Stimulated activated CD4-positive, alpha-beta T cell treated with anti-CD3 and anti-CD28 coated beads, Interleukin-1b, Interleukin-23, amount 100 ng/mL, for 24 hours (primary cell): ENCODE data around the gene EP300.
A peak's percentile ranks its signal among the peaks of the same experiment; 100 is the strongest.
"Not testable (repeated sequence)": the region's sequence is repeated elsewhere in the genome, so short reads cannot be mapped to it uniquely, and the experiment has no call there.

Experiments used
- DNase-seq, 4 experiments: peaks; one replicate each; pipeline ENCODE4 v3.0.0-alpha.2; 2020; ENCODE audit warnings: low read depth in 4 of 4, low spot score in 1 of 4

Gene EP300

DNA sequence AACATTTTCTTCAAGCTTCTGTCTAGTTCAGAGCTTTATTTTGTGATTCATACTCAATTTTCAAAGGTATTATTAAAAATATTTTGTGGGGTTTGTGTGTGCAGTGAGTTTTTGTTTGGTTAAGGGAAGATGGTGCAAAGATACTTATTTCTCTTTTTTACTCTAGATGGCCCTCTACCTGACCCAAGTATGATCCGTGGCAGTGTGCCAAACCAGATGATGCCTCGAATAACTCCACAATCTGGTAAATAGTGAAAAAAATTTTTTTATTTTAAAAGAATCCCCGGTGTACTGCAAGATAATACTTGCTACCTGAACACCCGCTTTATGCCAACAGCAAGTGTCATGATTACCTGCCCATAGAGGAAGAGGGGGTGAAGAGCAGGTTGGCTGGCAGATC lies 54.2 kb downstream of the EP300 start:
- DNase-seq = no peak

DNA sequence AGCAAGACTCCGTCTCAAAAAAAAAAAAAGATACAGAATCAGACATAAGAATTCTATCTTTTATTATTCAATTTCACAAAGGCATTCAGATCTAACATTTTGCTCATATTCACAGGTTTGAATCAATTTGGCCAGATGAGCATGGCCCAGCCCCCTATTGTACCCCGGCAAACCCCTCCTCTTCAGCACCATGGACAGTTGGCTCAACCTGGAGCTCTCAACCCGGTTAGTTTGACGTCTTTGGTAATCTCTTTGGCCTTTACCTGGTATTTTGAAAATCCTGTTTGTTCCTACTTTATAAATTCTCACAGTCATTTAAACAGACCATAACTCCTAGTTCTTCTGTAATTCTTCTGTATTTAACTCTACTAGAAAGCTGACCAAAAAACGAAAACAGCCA lies 55.3 kb downstream of the EP300 start:
- DNase-seq = no peak

DNA sequence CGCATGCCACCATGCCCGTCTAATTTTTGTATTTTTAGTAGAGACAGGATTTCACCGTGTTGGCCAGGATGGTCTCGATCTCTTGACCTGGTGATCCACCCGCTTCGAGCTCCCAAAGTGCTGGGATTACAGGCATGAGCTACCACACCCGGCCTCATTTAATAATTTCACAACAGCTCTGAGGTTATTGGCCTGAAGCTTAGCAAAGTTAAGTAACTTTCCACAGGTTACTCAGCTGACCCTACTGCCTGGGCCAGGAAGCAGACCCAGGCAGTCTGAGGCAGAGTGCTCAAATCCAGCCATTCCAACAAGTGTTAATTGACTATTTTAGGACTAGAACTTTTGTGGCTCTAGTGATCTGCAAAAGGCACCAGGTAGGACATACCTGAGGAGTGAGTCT lies 60.5 kb downstream of the EP300 start:
- no peak for DNase-seq

DNA sequence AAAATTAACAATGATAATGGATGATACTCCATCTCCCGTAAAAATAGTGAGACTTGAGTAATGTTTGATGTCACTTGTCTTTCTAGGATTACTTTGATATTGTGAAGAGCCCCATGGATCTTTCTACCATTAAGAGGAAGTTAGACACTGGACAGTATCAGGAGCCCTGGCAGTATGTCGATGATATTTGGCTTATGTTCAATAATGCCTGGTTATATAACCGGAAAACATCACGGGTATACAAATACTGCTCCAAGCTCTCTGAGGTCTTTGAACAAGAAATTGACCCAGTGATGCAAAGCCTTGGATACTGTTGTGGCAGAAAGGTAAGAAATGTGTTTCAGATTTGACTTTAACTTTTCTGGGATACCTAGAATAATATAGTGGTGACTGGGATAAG lies 64.7 kb downstream of the EP300 start:
- DNase-seq = no peak

DNA sequence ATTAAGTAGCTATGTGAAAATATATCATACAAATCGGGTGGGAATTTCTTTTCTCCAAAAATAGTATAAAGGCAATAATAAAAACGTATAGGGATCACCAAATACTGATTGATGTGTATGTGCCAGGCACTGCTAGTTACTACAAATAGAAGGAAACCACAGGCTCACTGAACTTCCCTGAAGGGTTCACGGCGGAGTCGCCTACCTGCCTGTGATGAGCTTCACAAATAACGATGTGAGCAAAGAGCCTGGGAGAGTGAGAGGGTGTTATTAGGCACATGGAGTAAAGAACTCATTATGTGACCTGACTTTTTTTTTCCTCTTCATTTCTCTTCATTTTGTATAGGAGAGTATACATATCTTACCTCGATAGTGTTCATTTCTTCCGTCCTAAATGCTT lies 76.8 kb downstream of the EP300 start:
- no peak for DNase-seq

DNA sequence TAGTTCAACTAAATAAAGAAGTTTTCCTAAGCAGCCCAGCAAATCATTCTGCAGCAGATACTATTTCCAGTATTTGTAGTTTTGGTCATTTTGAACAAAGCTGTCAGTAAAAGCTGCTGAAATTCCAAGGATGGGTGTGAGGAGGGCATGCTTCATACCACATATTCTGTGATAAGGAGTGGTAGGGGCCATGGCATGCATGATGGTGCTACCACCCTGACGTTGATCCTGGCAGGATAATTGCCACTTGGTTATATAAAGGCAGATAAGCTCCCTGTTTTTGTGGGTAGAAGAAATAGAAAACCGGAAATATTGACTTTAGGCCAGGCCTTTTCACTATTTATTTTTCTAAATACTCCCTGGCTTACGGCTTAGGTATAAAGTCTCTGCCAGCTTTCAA lies 79.6 kb downstream of the EP300 start:
- DNase-seq = no peak

DNA sequence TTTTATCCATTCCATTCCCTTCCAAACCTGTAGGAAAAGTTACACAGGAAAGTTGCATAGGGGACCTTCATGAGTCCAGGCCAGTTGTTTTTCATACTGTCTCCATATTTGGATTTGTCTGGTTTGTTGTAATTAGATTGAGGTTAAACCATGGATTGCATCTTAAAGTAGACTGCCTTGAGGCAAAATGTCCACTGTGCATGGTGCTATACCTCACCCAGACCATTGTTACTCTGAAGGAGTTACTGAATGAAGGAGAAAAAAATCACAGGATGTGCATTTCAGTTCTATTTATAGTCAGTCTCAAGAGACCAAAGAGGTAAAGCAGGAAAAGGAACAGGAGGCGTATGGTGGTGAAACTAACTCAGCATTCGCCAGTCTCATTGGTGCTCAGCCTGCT lies 83.2 kb downstream of the EP300 start:
- no peak for DNase-seq

DNA sequence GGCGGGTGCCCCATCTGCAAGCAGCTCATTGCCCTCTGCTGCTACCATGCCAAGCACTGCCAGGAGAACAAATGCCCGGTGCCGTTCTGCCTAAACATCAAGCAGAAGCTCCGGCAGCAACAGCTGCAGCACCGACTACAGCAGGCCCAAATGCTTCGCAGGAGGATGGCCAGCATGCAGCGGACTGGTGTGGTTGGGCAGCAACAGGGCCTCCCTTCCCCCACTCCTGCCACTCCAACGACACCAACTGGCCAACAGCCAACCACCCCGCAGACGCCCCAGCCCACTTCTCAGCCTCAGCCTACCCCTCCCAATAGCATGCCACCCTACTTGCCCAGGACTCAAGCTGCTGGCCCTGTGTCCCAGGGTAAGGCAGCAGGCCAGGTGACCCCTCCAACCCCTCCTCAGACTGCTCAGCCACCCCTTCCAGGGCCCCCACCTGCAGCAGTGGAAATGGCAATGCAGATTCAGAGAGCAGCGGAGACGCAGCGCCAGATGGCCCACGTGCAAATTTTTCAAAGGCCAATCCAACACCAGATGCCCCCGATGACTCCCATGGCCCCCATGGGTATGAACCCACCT lies 84.7 kb downstream of the EP300 start:
- no peak for DNase-seq

DNA sequence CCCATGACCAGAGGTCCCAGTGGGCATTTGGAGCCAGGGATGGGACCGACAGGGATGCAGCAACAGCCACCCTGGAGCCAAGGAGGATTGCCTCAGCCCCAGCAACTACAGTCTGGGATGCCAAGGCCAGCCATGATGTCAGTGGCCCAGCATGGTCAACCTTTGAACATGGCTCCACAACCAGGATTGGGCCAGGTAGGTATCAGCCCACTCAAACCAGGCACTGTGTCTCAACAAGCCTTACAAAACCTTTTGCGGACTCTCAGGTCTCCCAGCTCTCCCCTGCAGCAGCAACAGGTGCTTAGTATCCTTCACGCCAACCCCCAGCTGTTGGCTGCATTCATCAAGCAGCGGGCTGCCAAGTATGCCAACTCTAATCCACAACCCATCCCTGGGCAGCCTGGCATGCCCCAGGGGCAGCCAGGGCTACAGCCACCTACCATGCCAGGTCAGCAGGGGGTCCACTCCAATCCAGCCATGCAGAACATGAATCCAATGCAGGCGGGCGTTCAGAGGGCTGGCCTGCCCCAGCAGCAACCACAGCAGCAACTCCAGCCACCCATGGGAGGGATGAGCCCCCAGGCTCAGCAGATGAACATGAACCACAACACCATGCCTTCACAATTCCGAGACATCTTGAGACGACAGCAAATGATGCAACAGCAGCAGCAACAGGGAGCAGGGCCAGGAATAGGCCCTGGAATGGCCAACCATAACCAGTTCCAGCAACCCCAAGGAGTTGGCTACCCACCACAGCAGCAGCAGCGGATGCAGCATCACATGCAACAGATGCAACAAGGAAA lies 85.4 kb downstream of the EP300 start:
- no peak for DNase-seq

DNA sequence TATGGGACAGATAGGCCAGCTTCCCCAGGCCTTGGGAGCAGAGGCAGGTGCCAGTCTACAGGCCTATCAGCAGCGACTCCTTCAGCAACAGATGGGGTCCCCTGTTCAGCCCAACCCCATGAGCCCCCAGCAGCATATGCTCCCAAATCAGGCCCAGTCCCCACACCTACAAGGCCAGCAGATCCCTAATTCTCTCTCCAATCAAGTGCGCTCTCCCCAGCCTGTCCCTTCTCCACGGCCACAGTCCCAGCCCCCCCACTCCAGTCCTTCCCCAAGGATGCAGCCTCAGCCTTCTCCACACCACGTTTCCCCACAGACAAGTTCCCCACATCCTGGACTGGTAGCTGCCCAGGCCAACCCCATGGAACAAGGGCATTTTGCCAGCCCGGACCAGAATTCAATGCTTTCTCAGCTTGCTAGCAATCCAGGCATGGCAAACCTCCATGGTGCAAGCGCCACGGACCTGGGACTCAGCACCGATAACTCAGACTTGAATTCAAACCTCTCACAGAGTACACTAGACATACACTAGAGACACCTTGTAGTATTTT lies 86.1 kb downstream of the EP300 start:
- DNase-seq = no peak

DNA sequence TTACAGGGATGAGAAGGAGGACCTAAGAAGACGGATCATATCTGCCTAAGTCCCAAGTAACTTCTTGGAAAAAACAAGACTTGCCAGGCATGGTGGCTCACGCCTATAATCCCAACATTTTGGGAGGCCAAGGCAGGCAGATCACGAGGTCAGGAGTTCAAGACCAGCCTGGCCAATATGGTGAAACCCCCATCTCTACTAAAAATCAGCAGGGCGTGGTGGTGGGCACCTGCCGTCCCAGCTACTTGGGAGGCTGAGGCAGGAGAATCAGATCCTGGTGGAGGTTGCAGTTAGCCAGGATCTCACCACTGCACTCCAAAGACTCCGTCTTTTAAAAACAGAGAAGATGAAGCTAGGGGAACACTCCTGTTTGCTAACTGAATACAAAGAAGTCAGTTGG lies 88.0 kb downstream of the EP300 start:
- DNase-seq = not testable (repeated sequence)

DNA sequence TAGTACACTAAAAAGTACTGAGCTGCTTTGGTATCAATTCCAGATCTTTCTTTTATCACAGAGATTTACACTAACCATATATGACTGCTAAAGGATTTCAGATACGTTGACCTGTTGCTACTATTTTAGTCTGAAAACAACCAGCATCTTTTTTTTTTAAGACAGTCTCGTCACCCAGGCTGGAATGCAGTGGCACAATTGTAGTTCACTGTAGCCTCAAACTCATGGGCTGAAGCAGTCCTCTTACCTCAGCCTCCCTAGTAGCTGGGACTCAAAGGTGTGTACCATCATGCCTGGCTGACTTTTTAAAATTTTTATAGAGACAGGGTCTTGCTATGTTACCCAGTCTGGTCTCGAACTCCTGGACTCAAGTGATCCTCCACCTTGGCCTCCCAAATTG lies 88.5 kb downstream of the EP300 start:
- DNase-seq = no peak

DNA sequence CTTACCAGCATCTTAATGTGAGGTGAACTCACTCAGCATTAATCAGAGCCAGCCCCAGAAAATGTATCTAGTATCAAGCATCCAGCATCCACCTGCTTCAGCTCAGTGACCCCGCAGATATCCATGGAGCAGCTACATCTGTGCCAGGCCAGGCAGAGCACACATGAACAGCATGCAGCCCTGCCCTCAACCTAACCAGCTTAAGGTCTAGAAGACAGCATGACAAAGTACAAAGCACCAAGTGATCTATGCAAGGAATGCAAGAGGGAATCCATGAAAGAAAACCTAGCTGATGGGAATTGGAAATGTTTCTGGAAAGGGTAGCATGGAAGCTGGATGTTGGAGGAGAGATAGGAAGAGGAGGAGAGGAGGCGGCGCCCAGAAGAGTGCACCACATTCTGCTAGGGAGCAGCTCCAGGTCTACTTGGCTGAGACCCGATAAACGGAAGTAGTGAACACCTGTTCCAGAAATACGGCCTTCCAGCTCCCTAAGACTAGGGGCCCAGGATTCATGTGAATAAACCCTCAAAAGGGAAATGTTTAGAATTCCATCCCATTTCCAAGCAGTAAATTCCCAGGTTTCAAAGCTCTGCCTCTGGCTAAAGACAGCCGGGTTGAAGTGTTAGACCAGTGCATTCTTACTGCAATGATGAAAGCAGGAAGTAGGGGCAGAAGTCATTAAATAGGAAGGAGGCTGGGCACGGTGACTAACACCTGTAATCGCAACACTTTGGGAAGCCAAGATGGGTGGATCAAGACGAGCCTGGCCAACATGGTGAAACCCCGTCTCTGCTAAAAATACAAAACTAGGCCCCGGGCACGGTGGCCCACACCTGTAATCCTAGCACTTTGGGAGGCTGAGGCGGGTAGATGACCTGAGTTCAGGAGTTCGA lies 89.2 kb downstream of the EP300 start:
- DNase-seq = no peak

DNA sequence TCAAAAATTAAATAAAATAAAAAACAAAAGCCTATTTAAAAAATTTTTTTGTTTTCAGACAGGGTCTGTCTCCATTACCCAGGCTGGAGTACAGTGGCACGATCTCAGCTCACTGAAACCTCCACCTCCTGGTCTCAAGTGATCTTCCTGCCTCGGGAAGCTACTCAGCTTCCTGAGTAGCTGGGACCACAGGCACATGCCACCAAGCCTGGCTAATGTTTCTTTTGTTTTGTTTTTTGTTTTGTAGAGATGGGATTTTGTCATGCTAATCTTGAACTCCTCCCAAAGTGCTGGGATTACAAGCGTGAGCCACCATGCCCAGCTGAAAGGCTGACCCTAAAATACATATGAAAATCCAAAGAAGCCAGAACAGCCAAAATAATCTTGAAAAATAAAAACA lies 92.3 kb downstream of the EP300 start:
- DNase-seq = no peak

DNA sequence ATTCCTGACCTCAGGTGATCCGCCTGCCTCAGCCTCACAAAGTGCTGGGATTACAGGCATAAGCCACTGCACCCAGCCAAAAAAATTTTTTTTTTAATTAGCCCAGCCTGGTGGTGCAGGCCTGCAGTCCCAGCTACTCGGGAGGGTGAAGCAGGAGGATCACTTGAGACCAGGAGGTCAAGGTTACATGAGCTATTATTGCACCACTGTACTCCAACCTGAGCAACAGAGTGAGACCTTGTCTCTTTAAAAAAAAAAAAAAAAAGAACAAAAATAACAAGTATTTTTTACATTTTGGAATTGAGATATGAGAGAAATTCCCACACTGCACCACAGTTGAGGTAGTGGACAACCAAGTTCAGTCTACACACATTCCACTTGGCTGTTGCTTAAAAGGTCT lies 99.1 kb downstream of the EP300 start:
- DNase-seq = no peak

DNA sequence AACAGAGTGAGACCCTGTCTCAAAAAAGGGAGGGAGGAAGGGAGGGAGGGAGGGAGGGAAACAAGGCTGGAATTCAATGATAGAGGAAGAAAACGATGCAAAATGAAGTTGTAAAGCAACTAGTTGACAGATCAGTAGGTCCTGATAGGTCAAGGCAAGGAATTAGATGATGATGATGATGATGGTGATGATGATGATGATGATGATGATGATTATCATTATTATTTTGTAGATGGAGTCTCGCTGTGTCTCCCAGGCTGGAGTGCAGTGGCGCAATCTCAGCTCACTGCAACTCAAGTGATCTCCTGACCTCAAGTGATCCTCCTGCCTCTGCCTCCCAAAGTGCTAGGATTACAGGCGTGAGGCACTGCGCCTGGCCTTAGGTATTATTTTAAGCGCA lies 101.4 kb downstream of the EP300 start:
- no peak for DNase-seq

DNA sequence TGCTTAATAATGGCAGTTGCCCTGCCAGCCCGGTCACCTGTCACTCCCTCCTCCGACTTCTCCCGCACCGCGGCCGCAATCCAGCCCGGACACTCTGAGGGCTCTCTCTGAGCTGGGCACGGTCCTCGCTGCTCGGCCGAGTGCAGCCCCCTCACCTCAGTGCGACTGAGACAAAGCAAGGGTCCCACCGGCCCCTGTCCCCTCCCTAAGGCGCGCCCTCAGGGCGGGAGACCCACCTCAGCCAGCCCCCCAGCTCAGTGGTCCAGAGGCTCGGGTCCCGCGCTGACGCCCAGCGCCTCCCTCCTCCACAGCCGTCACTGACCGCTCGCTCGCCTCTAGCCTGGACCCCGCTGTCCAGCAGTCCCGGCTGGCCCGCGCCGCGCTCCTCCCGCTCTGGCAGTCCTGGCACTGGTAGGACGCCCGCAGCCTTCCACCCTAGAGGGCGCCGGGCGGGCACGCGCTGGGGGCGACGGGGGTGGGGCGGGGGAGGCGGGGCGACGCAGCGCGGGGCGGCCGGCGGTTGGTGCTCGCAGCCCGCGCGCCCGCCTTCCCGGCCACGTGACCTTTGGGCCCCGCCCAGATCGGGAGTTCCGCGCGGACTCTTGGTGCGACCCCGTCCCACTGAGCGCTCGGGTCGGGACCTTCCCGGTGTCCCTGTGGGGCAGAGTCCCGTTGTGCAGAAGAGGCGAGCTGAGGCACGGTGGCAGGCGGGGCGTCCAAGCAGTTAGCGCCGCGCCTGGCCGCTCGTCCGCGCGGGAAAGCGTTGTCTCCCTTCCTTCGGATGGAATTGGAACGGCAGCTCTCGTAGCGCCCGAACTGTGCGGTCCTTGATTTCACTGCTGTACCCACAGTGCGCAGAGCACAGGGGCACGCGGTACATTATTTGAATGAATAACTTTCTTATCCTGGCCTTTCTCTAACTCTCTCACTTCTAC lies 104.9 kb downstream of the EP300 start:
- DNase-seq = peak; percentile 59 to 75 (median 73)

DNA sequence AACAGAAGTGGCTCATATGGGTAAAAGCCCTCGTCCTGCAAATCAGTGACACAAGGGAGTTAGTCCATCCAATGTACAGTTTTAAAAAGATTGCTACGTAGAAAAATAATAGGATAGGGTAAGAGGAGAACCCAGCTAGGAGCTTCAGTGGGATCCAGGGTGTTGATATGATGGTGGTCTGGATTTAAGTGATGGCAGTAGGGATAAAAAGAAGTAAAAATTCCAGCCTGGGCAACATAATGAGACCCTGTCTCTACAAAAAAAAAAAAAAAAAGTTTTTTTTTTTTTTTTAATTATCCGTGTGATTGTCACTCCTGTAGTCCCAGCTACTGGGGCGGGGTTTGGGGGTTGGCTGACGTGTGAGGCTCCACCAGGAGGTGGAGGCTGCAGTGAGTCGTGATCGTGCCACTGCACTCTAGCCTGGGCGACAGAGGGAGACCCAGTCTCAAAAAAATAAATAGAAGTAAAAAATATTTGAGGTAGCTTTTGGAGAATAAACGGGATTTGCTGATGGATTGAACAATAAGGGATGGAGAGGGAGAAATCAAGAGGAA lies 105.7 kb downstream of the EP300 start:
- peak in 3 of 4 experiments; percentile 21 to 50 (median 47) for DNase-seq

DNA sequence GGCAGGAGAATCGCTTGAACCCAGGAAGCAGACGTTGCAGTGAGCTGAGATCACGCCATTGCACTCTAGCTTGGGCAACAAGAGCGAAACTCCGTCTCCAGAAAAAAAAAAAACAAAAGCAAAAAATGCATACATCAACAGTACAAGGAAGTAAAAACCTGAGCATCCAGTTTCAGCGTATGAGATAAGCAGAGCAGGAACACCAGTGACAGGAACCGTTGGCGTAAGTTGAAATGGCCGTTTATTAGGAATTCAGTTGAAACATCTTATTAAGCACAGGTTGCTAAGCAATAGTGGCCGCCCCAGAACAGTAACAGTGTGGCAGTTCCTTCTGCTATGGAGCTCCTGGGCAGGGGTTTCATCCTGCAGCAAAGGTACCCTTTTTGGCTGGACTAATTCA lies 108.7 kb downstream of the EP300 start:
- DNase-seq = no peak

DNA sequence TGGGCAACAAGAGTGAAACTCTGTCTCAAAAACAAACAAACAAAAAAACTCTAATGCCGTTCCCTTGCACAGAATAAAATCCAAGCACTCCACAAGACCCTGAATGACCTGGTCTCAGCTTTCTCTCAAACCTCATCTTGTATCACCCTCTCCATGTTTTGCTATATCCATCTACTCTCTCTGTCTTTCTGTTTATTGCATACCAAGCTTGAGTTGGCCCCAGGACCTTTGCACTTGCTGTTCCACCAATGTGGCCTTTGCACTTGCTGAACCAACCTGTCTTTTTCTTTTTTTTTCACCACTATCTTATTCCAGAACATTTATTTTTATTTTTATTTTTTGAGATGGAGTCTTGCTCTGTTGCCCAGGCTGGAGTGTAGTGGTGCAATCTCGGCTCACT lies 110.7 kb downstream of the EP300 start:
- no peak for DNase-seq
